NB4 (cell line): ENCODE results near the gene SS18L1.

Source experiments
- DNase-seq: peaks from one replicate; pipeline ENCODE4 v3.0.0; 2010; ENCODE audit warnings: low read depth
- H3K4me3 ChIP-seq: one replicate; pipeline ENCODE4 v1.5.1; 2011; ENCODE audit warnings: mild to moderate bottlenecking, low read depth, low read length, moderate library complexity
- MYC ChIP-seq: IDR thresholded peaks from 2 replicates; pipeline ENCODE4 v1.6.1; 2011; ENCODE audit warnings: low read depth, low read length
- POLR2A ChIP-seq: IDR thresholded peaks from 2 replicates; pipeline ENCODE4 v1.6.1; 2011; ENCODE audit warnings: mild to moderate bottlenecking; ENCODE audit not compliant: insufficient read length; ENCODE audit errors: extremely low read depth
- TF ChIP-seq, protein P1 (sequence below): IDR thresholded peaks from 2 replicates; pipeline ENCODE4 v1.6.1; 2011; ENCODE audit warnings: low read depth, low read length
- TF ChIP-seq, protein P2 (sequence below): IDR thresholded peaks from one replicate; pipeline ENCODE4 v1.5.1; 2012; ENCODE audit warnings: low read depth, low read length

The SS18L1 gene

DNA sequence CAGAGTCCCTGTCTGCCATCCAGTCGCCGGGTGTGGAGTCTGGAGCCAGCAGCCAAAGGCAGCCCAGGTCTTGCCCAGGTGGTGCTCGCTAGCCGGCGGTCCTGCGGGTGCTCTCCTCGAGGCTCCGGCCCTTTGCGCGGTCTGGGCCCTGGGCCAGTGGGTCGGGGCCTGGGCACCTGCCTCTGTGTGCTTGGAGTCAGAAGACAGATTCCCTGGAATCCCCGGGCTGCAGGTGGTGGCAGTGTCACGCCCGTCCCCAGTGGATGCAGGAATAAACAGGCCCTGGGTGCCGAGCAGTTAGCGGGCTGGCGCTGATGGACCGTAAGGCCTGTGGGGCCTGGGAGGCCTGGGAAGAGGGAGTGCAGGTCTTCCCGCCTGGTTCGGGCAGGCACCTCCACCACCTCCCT is 5.3 kb downstream of the SS18L1 start:
- no peak for DNase-seq
- TF ChIP-seq, protein P1, sequence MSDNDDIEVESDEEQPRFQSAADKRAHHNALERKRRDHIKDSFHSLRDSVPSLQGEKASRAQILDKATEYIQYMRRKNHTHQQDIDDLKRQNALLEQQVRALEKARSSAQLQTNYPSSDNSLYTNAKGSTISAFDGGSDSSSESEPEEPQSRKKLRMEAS = no peak
- no peak for TF ChIP-seq MYC
- TF ChIP-seq, protein P2, sequence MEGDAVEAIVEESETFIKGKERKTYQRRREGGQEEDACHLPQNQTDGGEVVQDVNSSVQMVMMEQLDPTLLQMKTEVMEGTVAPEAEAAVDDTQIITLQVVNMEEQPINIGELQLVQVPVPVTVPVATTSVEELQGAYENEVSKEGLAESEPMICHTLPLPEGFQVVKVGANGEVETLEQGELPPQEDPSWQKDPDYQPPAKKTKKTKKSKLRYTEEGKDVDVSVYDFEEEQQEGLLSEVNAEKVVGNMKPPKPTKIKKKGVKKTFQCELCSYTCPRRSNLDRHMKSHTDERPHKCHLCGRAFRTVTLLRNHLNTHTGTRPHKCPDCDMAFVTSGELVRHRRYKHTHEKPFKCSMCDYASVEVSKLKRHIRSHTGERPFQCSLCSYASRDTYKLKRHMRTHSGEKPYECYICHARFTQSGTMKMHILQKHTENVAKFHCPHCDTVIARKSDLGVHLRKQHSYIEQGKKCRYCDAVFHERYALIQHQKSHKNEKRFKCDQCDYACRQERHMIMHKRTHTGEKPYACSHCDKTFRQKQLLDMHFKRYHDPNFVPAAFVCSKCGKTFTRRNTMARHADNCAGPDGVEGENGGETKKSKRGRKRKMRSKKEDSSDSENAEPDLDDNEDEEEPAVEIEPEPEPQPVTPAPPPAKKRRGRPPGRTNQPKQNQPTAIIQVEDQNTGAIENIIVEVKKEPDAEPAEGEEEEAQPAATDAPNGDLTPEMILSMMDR = no peak
- no peak for TF ChIP-seq POLR2A

DNA sequence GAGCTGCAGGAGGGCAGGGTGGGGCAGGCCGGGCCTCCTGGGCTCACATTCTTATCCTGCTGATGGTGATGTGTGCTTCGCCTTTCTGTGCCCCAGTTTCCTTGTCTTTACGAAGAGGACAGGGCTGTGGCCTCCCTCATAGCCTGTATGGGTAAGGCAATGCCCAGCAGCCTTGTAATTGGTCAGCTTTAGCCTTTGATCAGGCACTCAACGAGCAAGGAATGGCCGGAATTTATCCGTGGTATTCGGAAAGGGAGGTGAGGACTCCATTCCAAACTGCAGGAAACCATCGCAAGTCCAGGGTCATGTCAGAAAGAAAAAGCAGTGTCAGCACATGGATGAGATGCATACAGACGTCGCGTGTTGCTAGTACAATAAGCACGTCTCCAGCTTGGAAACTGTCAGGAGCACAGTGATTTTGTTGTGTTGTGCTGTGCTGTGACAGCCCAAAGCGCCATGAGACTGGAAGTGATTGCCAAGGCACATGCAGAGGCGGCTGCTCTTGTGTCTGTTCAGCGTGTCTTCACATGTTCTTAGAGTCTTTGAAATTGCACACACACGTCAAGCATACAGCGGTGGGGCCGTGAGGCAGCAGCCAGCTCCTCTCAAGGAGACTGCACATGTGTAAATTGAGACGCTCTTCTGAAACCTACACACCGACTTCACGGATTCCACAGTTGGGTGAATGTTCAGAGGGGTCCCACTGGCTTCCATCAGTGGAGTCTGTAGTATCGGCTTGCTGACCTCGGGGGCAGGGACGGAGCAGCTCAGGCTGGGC is 6.2 kb downstream of the SS18L1 start:
- H3K4me3 ChIP-seq = no peak overlapping the region
- TF ChIP-seq, protein P1 = no peak
- no peak for TF ChIP-seq MYC
- TF ChIP-seq POLR2A = no peak
- TF ChIP-seq, protein P2 = no peak
- DNase-seq = no peak

More for the DNA sequence above, 5.3 kb downstream of the SS18L1 start:
- no peak overlapping the region for H3K4me3 ChIP-seq

DNA sequence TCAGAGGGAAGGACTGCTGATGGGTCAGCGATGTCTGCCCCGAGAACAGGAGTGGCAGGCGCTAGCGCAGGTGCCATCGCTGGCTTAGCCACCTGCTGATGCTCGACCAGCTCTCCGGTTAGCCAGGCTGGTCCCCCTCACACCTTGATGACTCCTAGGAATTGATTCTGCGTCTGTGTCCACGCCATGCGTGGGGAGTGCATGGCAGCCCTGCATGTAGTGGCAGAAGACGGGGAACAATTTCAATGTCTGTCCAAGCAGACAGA is 6.7 kb downstream of the SS18L1 start:
- TF ChIP-seq MYC (no peak), POLR2A (no peak)
- TF ChIP-seq, protein P1 = no peak
- TF ChIP-seq, protein P2 = no peak
- no peak overlapping the region for H3K4me3 ChIP-seq
- no peak for DNase-seq

DNA sequence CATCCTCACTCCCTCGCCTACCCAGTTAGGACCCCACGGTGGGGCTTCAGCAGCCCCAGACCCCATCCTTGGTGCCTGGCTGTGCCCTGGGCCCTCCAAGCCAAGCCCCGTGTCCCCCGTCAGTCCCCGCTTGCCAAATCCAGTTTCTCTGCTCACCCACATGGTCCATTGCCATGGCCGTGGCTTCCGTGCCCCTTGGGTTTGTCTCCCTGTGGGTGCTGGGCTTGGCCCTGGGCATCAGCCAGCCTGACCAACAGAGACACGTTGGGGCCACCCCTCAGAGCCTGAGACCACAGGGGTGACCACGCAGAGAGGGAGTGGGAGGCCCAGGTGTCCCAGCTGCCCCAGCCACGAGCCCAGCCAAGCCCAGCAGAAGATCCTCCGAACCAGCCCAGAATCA is 7.7 kb downstream of the SS18L1 start:
- DNase-seq = no peak

DNA sequence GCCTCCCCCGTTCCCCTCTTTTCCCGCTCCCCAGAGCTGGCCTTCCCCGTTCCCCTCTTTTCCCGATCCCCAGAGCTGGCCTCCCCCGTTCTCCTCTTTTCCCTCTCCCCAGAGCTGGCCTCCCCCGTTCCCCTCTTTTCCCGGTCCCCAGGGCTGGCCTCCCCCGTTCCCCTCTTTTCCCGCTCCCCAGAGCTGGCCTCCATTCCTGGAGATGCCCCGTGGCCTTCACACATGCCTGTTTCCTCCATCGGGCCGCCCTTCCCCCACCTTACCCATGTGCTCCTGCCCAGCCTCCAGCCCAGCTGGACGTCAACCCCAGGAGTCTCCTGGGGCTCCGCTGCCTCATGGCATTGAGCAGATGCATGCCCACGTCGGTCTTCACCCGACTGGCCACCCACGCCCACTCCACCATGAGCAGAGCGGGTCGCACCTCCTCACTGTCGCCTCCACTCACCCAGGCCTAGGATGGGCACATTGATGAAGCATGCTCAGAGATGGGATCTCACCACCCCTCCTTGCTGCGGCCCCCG is 8.3 kb downstream of the SS18L1 start:
- TF ChIP-seq MYC = no peak
- TF ChIP-seq, protein P1 = no peak
- TF ChIP-seq, protein P2 = no peak
- DNase-seq = no peak
- H3K4me3 ChIP-seq = no peak overlapping the region

More for the DNA sequence above, 7.7 kb downstream of the SS18L1 start:
- TF ChIP-seq, protein P1 = no peak
- no peak for TF ChIP-seq POLR2A
- TF ChIP-seq, protein P2 = no peak
- no peak for TF ChIP-seq MYC
- H3K4me3 ChIP-seq = no peak overlapping the region
